Suppressor macrophage (primary cell): Measurements from ENCODE around the gene FOXJ2.
"Not testable (repeated sequence)": the region's sequence is repeated elsewhere in the genome, so short reads cannot be mapped to it uniquely, and the experiment has no call there.

Source experiments
- DNase-seq, 4 experiments: peaks; one replicate each; pipeline ENCODE4 v3.0.0-alpha.2; 2020 to 2022

FOXJ2 gene

GRCh38 chr12:8065991-8066594 is 33.6 kb downstream of the FOXJ2 start, which contains the start of gene C3AR1:
Gene C3AR1, minus strand, starts transcription at chr12:8066359. Its CDS starts 6,174 bp downstream, at chr12:8060185.
- DNase-seq: peak; percentile 67 to 94 (median 84)

- DNase-seq: peak in 2 of 4 experiments; percentile 71
These were observed 37.1 kb downstream of the FOXJ2 start for GRCh38 chr12:8069582-8069981.

GRCh38 chr12:8071820-8072219 is 39.3 kb downstream of the FOXJ2 start:
- not testable (repeated sequence) for DNase-seq

- no peak for DNase-seq
These were observed 43.4 kb downstream of the FOXJ2 start for GRCh38 chr12:8075935-8076334.

- DNase-seq: peak in 2 of 4 experiments; percentile 33 to 37
These were observed 43.9 kb downstream of the FOXJ2 start for GRCh38 chr12:8076366-8076765.

GRCh38 chr12:8077207-8077606 is 44.7 kb downstream of the FOXJ2 start:
- DNase-seq: peak in 3 of 4 experiments; percentile 30 to 57 (median 47)

- peak; percentile 62 to 82 (median 77) for DNase-seq
These were observed 45.9 kb downstream of the FOXJ2 start for GRCh38 chr12:8078398-8078797.

GRCh38 chr12:8078916-8079315 is 46.4 kb downstream of the FOXJ2 start:
- DNase-seq: no peak

- peak in 3 of 4 experiments; percentile 27 to 83 (median 81) for DNase-seq
These were observed 47.6 kb downstream of the FOXJ2 start for GRCh38 chr12:8080120-8080519.

GRCh38 chr12:8081251-8081920 is 48.9 kb downstream of the FOXJ2 start:
- DNase-seq: peak; percentile 27 to 53 (median 46)

- no peak for DNase-seq
These were observed 50.2 kb downstream of the FOXJ2 start for GRCh38 chr12:8082808-8083100.

GRCh38 chr12:8084351-8084750 is 51.8 kb downstream of the FOXJ2 start:
- DNase-seq: not testable (repeated sequence)

GRCh38 chr12:8087666-8088065 is 55.1 kb downstream of the FOXJ2 start:
- no peak for DNase-seq

GRCh38 chr12:8088574-8088973 is 56.1 kb downstream of the FOXJ2 start:
- DNase-seq: no peak

- not testable (repeated sequence) for DNase-seq
These were observed 56.8 kb downstream of the FOXJ2 start for GRCh38 chr12:8089277-8089676.

GRCh38 chr12:8089716-8090115 is 57.2 kb downstream of the FOXJ2 start:
- peak; percentile 28 to 71 (median 65) for DNase-seq

- DNase-seq: peak in 3 of 4 experiments; percentile 29 to 45 (median 35)
These were observed 60.8 kb downstream of the FOXJ2 start for GRCh38 chr12:8093291-8093690.

- DNase-seq: peak; percentile 22 to 74 (median 54)
These were observed 63.9 kb downstream of the FOXJ2 start for GRCh38 chr12:8096281-8096915.

- DNase-seq: no peak
These were observed 66.7 kb downstream of the FOXJ2 start for GRCh38 chr12:8099235-8099634.
